CD4-positive, alpha-beta T cell (primary cell): ENCODE data around the gene SULT1B1. TPM values are rescaled to one million over a fixed set of nuclear protein-coding genes. Genes with fewer than 3 reads are reported as not detected.

Experiments
- ATAC-seq: fragments of 200-7000 bp; cut with Tn5 transposase; one replicate; pipeline ENCODE4 v1.10.0; 2022; ENCODE audit warnings: mild to moderate bottlenecking; ENCODE audit not compliant: poor library complexity
- CTCF ChIA-PET: fragments of 350-600 bp; sonication (Branson Sonifier 250); formaldehyde crosslinking; loops from one replicate; lab custom pipeline; 2021; ENCODE audit warnings: antibody characterized with exemption, inconsistent platforms; lab: Charles Lee
- POLR2A ChIA-PET: fragments of 350-600 bp; sonication (Branson Sonifier 250); formaldehyde crosslinking; loops from one replicate; lab custom pipeline; 2021; ENCODE audit warnings: antibody characterized with exemption, inconsistent platforms; lab: Charles Lee
- DNase-seq, 14 experiments: peaks; one replicate each; pipeline ENCODE4 v3.0.0-alpha.2; 2013 to 2020; ENCODE audit warnings: mixed read lengths in 2 of 14
- H3K27ac ChIP-seq, 2 donors: one replicate each; pipeline versions ENCODE4 v1.5.1 to v1.7.0; 2013; ENCODE audit warnings: low read length in 2 of 2, low read depth in 1 of 2, mild to moderate bottlenecking in 1 of 2
- H3K27me3 ChIP-seq, 2 experiments: 1 replicate in 1 of 2; 2 replicates in 1 of 2; pipeline versions ENCODE4 v1.6.1 to v1.7.0; 2013; ENCODE audit warnings: low read length in 2 of 2, control low read depth in 1 of 2, mild to moderate bottlenecking in 1 of 2, moderate library complexity in 1 of 2; ENCODE audit not compliant: insufficient read depth in 2 of 2, control insufficient read depth in 1 of 2
- H3K36me3 ChIP-seq: one replicate; pipeline ENCODE4 v1.6.1; 2013; ENCODE audit warnings: low read length, control low read depth; ENCODE audit not compliant: insufficient read depth
- H3K4me1 ChIP-seq: one replicate; pipeline ENCODE4 v1.6.1; 2013; ENCODE audit warnings: low read length, control low read depth; ENCODE audit not compliant: insufficient read depth
- H3K4me3 ChIP-seq: one replicate; pipeline ENCODE4 v1.5.1; 2013; ENCODE audit warnings: mild to moderate bottlenecking, low read length, moderate library complexity
- H3K9me3 ChIP-seq, 2 experiments: 1 replicate in 1 of 2; 2 replicates in 1 of 2; pipeline versions ENCODE4 v1.6.1 to v1.7.0; 2013; ENCODE audit warnings: low read length in 2 of 2, mild to moderate bottlenecking in 2 of 2, control low read depth in 1 of 2, moderate library complexity in 1 of 2; ENCODE audit not compliant: control insufficient read depth in 1 of 2, insufficient read depth in 1 of 2
- H3K27ac Mint-ChIP-seq: one replicate; pipeline ENCODE4 v1.8.0; 2020; ENCODE audit warnings: mixed read lengths
- H3K27me3 Mint-ChIP-seq: one replicate; pipeline ENCODE4 v1.8.0; 2021; ENCODE audit warnings: mixed read lengths
- H3K36me3 Mint-ChIP-seq: one replicate; pipeline ENCODE4 v1.8.0; 2021; ENCODE audit warnings: low read depth, mixed read lengths
- H3K4me1 Mint-ChIP-seq: one replicate; pipeline ENCODE4 v1.8.0; 2021; ENCODE audit warnings: low read depth, mixed read lengths
- H3K4me3 Mint-ChIP-seq: one replicate; pipeline ENCODE4 v1.8.0; 2020; ENCODE audit warnings: mild to moderate bottlenecking, mixed read lengths
- H3K9me3 Mint-ChIP-seq: one replicate; pipeline ENCODE4 v1.8.0; 2020; ENCODE audit warnings: mixed read lengths
- CTCF ChIP-seq: fragments of 200-600 bp; IDR thresholded peaks from one replicate; pipeline ENCODE4 v1.8.0; 2022; ENCODE audit warnings: antibody characterized with exemption, mild to moderate bottlenecking
- intact Hi-C, 2 experiments: fragments of 100-400 bp; cut with DNase I in 1 of 2; cut with micrococcal nuclease in 1 of 2; formaldehyde crosslinking; loops; one replicate each; pipeline versions ENCODE4 v1.15.1 to v1.9.0; 2023 to 2025; cut with DNase I, micrococcal nuclease
- total RNA-seq, 174 experiments: library from RNA in 2 of 174; stranded (reverse) in 2 of 174; gene quantifications; one replicate each; pipeline ENCODE4 v1.2.3 and lab custom pipeline; 2021 to 2026

SULT1B1 gene
- total RNA-seq, 2 experiments from 2014 or later = 9.4 to 10.2 TPM

- ChIA-PET POLR2A (no interaction called here), CTCF (no interaction called here)
- DNase-seq (no peak), ATAC-seq (no peak)
- peaks cover 0 to 5% of the 10 kb centered on the region in 2 experiments for H3K9me3 ChIP-seq
- intact Hi-C loops = no loop called here
- TF ChIP-seq CTCF = no peak
- Mint-ChIP-seq H3K27ac (peak overlapping the region; percentile 18), H3K9me3 (peaks cover 3% of the 10 kb centered on the region), H3K36me3 (peaks cover 49% of the 10 kb centered on the region), H3K4me1 (peaks cover 59% of the 10 kb centered on the region), H3K27me3 (no peaks in the 10 kb centered on the region), H3K4me3 (peak overlapping the region; percentile 6)
- H3K27ac ChIP-seq = no peak overlapping the region
- peaks cover 4% of the 10 kb centered on the region for H3K4me1 ChIP-seq
- no peaks in the 10 kb centered on the region for H3K27me3 ChIP-seq
- H3K36me3 ChIP-seq = no peaks in the 10 kb centered on the region
- H3K4me3 ChIP-seq = no peak overlapping the region
Observed at GRCh38 chr4:69754926-69755580, 5.4 kb downstream of the SULT1B1 start.

- Mint-ChIP-seq H3K36me3 (peaks cover 58% of the 10 kb centered on the region), H3K4me3 (no peak overlapping the region), H3K27me3 (no peaks in the 10 kb centered on the region), H3K4me1 (peaks cover 50% of the 10 kb centered on the region), H3K27ac (peak overlapping the region; percentile 6), H3K9me3 (peaks cover 3% of the 10 kb centered on the region)
- DNase-seq = no peak
- H3K27ac ChIP-seq = no peak overlapping the region
- POLR2A ChIA-PET = no interaction called here
- no peak for ATAC-seq
- CTCF ChIA-PET = no interaction called here
- no peaks in the 10 kb centered on the region for H3K36me3 ChIP-seq
- no peaks in the 10 kb centered on the region for H3K4me1 ChIP-seq
- intact Hi-C loops = no loop called here
- H3K27me3 ChIP-seq = no peaks in the 10 kb centered on the region
- H3K4me3 ChIP-seq = no peak overlapping the region
- peaks cover 0 to 5% of the 10 kb centered on the region in 2 experiments for H3K9me3 ChIP-seq
- no peak for TF ChIP-seq CTCF
Observed at GRCh38 chr4:69753686-69754085, 6.7 kb downstream of the SULT1B1 start.

GRCh38 chr4:69750346-69750745 is 10.1 kb downstream of the SULT1B1 start:
- Mint-ChIP-seq H3K4me1 (peaks cover 18% of the 10 kb centered on the region), H3K27me3 (no peaks in the 10 kb centered on the region), H3K36me3 (peaks cover 84% of the 10 kb centered on the region), H3K9me3 (peaks cover 8% of the 10 kb centered on the region), H3K27ac (no peak overlapping the region), H3K4me3 (no peak overlapping the region)
- POLR2A ChIA-PET = no interaction called here
- CTCF ChIA-PET = no interaction called here
- DNase-seq (no peak), ATAC-seq (no peak)
- peaks cover 0 to 11% of the 10 kb centered on the region in 2 experiments for H3K9me3 ChIP-seq
- intact Hi-C loops = no loop called here
- H3K4me3 ChIP-seq = no peak overlapping the region
- H3K27me3 ChIP-seq = no peaks in the 10 kb centered on the region
- no peak for TF ChIP-seq CTCF
- no peaks in the 10 kb centered on the region for H3K4me1 ChIP-seq
- no peak overlapping the region for H3K27ac ChIP-seq
- H3K36me3 ChIP-seq = no peaks in the 10 kb centered on the region
